Esophagus muscularis mucosa (tissue), 4 donors: ENCODE data around the gene ANKS1B. TPM values are rescaled to one million over a fixed set of nuclear protein-coding genes. Genes with fewer than 3 reads are reported as not detected.
"Not testable (repeated sequence)": the region's sequence is repeated elsewhere in the genome, so short reads cannot be mapped to it uniquely, and the experiment has no call there.

Source experiments
- DNase-seq: peaks from one replicate; pipeline ENCODE4 v3.0.0-alpha.2; 2017; ENCODE audit errors: extremely low spot score
- H3K27ac ChIP-seq, 4 donors: fragments of 200-600 bp; sonication (generic); replicated peaks in 1 of 4; 1 replicate in 3 of 4; 2 replicates in 1 of 4; pipeline ENCODE4 v1.5.1; 2016 to 2019; ENCODE audit warnings: mild to moderate bottlenecking in 1 of 4
- H3K27me3 ChIP-seq, 4 donors: fragments of 200-600 bp; sonication (generic); one replicate each; pipeline versions ENCODE4 v1.5.1 to v1.6.0; 2016 to 2019
- H3K36me3 ChIP-seq, 4 donors: fragments of 200-600 bp; sonication (generic); one replicate each; pipeline ENCODE4 v1.5.1; 2016 to 2019
- H3K4me1 ChIP-seq, 4 donors: fragments of 200-600 bp; sonication (generic); one replicate each; pipeline ENCODE4 v1.5.1; 2016 to 2019
- H3K4me3 ChIP-seq, 4 donors: fragments of 200-600 bp; sonication (generic); 1 replicate in 2 of 4; 2 replicates in 2 of 4; pipeline ENCODE4 v1.5.1; 2016 to 2019; ENCODE audit warnings: mild to moderate bottlenecking in 4 of 4, moderate library complexity in 1 of 4
- H3K9me3 ChIP-seq, 4 donors: fragments of 200-600 bp; sonication (generic); 1 replicate in 3 of 4; 2 replicates in 1 of 4; pipeline ENCODE4 v1.5.1; 2016 to 2019
- EP300 ChIP-seq: sonication (generic); formaldehyde crosslinking; IDR thresholded peaks from one replicate; pipeline ENCODE4 v1.6.1; 2017; ENCODE audit warnings: antibody characterized with exemption
- POLR2A ChIP-seq: fragments of 450-650 bp; IDR thresholded peaks from one replicate; pipeline ENCODE4 v1.6.1; 2017; ENCODE audit warnings: antibody characterized with exemption, moderate library complexity, mild to moderate bottlenecking, low read depth
- POLR2AphosphoS5 ChIP-seq, 2 donors: sonication (generic); formaldehyde crosslinking; IDR thresholded peaks; one replicate each; pipeline ENCODE4 v1.6.1; 2017; ENCODE audit warnings: antibody characterized with exemption in 2 of 2
- WGBS: methylation state at CpG from one replicate; pipeline ENCODE4 v1.1.5; 2018; 5-methylcytosine and 5-hydroxymethylcytosine counted together
- intact Hi-C: fragments of 100-400 bp; cut with DNase I; formaldehyde crosslinking; loops from one replicate; pipeline ENCODE4 v1.15.1; 2023
- total RNA-seq, 4 donors: library from RNA; depleted of rRNA; stranded (reverse); fragments of >200 nt; gene quantifications; one replicate each; pipeline versions ENCODE4 v1.1.0 to v1.2.1, GENCODE V29; 2016
- TF ChIP-seq, protein P1 (sequence below), 3 experiments: fragments of 200-600 bp in 2 of 3; fragments of 450-650 bp in 1 of 3; sonication (generic) in 2 of 3; IDR thresholded peaks; one replicate each; pipeline ENCODE4 v1.5.1; 2017 to 2019; ENCODE audit warnings: antibody characterized with exemption in 3 of 3, mild to moderate bottlenecking in 2 of 3, moderate library complexity in 1 of 3

ANKS1B gene
- total RNA-seq, 4 donors from 2014 or later: 20.4 to 28.7 (median 21.6) TPM

DNA sequence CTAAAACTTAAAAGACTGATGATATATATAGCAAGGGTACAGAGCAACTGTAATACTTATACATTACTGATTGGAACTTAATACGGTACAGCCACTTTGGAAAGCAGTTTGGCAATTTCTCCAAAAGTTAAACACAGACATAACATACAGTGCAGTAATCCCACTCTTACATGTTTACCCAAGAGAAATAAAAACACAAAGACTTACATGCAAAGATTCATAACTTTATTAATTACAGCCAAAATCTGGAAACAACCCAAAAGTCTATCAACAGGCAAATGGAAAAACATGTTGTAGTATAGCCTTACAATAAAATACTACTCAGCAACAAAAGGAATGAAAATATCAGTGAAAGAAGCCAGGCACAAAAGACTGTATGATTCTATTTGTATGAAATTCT lies 252.6 kb downstream of the ANKS1B start:
- H3K9me3 ChIP-seq: no peaks in the 10 kb centered on the region
- WGBS: 79% methylated on average over 1 of the region's 1 CpG
- no peak overlapping the region for H3K27ac ChIP-seq
- no peaks in the 10 kb centered on the region for H3K36me3 ChIP-seq
- no peak overlapping the region for H3K4me3 ChIP-seq
- no peaks in the 10 kb centered on the region for H3K4me1 ChIP-seq
- no peaks in the 10 kb centered on the region for H3K27me3 ChIP-seq
- no peak for DNase-seq
- TF ChIP-seq, protein P1, sequence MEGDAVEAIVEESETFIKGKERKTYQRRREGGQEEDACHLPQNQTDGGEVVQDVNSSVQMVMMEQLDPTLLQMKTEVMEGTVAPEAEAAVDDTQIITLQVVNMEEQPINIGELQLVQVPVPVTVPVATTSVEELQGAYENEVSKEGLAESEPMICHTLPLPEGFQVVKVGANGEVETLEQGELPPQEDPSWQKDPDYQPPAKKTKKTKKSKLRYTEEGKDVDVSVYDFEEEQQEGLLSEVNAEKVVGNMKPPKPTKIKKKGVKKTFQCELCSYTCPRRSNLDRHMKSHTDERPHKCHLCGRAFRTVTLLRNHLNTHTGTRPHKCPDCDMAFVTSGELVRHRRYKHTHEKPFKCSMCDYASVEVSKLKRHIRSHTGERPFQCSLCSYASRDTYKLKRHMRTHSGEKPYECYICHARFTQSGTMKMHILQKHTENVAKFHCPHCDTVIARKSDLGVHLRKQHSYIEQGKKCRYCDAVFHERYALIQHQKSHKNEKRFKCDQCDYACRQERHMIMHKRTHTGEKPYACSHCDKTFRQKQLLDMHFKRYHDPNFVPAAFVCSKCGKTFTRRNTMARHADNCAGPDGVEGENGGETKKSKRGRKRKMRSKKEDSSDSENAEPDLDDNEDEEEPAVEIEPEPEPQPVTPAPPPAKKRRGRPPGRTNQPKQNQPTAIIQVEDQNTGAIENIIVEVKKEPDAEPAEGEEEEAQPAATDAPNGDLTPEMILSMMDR (IDR thresholded peaks at IDR 0.05): no peak
- TF ChIP-seq EP300 (no peak), POLR2AphosphoS5 (IDR thresholded peaks at IDR 0.05) (no peak), POLR2A (no peak)
- intact Hi-C loops: no loop called here

DNA sequence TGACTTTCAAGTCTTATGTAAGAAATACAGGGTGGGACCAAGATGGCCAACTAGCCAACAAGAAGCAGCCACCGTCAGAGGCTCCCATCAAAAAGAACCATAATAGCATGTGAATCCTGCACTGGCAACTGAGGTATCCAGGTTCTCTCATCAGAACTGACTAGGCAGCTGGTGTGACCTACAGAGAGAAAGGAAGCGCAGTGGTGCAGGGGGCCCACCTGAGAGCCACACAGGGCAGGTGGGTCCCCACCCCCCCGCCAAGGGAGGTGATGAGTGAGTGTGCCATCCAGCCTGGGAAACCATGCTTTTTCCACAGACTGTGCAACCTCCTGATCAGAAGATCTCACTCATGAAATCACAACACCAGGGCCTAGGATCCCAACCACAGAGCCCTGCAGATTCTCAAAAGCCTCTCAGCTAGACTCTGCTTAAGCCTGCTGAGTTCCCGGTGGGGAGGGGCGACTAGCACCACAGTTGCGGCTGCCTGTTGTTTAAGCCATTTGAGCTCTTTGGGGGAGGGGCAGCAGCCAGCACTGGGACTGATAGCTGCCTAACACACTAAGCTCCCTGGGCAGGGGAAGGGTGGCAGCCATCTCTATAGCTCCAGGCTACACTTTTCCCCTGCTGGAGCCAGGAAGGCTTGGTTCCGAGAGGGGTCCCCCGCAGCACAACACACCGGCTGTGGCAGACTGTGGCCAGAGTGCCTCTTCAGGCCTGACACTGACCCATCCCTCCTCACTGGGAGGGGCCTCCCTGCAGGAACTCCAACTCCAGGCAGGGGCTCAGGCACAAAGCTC lies 261.8 kb downstream of the ANKS1B start:
- DNase-seq: no peak
- Histone ChIP-seq H3K27ac (no peak overlapping the region), H3K9me3 (no peaks in the 10 kb centered on the region), H3K27me3 (no peaks in the 10 kb centered on the region), H3K36me3 (no peaks in the 10 kb centered on the region), H3K4me3 (no peak overlapping the region), H3K4me1 (no peaks in the 10 kb centered on the region)
- WGBS: 94% methylated on average over 9 of the region's 9 CpGs
- TF ChIP-seq EP300 (no peak), POLR2A (no peak), POLR2AphosphoS5 (IDR thresholded peaks at IDR 0.05) (no peak)
- TF ChIP-seq, protein P1 (IDR thresholded peaks at IDR 0.05): no peak
- intact Hi-C loops: no loop called here

DNA sequence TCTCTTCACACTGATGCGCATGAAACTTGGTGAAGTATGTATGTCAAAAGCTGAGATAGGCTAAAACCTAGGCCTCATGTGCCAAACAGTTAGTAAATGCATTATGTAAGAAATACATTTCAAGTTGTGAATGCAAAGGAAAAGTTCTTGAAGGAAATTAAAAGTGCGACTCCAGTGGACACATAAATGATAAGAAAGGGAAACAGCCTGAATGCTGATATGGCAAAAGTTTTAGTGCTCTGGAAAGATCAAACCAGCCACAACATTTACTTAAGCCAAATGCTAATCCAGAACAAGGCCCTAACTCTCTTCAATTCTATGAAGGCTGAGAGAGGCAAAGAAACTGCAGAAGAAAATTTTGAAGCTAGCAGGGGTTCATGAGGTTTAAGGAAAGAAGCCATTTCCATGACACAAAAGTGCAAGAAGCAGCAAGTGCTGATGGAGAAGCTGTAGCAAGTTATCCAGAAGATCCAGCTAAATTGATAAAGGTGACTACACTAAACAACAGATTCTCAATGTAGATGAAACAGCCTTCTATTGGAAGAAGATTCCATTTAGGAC lies 262.9 kb downstream of the ANKS1B start:
- H3K27me3 ChIP-seq: no peaks in the 10 kb centered on the region
- intact Hi-C loops: no loop called here
- no peak for DNase-seq
- TF ChIP-seq POLR2A (no peak), POLR2AphosphoS5 (IDR thresholded peaks at IDR 0.05) (no peak), EP300 (no peak)
- TF ChIP-seq, protein P1 (IDR thresholded peaks at IDR 0.05): no peak
- H3K36me3 ChIP-seq: no peaks in the 10 kb centered on the region
- WGBS: 75% methylated on average over 2 of the region's 2 CpGs
- no peak overlapping the region for H3K4me3 ChIP-seq
- no peaks in the 10 kb centered on the region for H3K4me1 ChIP-seq
- no peak overlapping the region for H3K27ac ChIP-seq
- H3K9me3 ChIP-seq: no peaks in the 10 kb centered on the region

DNA sequence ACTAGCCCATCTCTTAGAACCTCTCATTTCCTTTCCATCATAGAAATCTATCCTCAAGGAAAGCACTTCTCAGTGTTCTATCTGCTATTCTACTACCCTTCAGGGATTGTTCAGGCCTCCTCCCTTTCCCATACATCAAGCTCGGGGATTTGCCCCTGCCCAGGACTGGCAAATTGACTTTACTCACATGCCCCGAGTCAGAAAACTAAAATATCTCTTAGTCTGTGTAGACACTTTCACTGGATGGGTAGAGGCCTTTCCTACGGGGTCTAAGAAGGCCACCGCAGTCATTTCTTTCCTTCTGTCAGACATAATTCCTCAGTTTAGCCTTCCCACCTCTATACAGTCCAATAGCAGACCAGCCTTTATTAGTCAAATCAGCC lies 264.7 kb downstream of the ANKS1B start:
- DNase-seq, intact Hi-C loops, H3K4me1 ChIP-seq, H3K4me3 ChIP-seq, H3K27ac ChIP-seq, H3K27me3 ChIP-seq, H3K9me3 ChIP-seq, H3K36me3 ChIP-seq: not testable (repeated sequence)
- WGBS: 92% methylated on average over 4 of the region's 4 CpGs

DNA sequence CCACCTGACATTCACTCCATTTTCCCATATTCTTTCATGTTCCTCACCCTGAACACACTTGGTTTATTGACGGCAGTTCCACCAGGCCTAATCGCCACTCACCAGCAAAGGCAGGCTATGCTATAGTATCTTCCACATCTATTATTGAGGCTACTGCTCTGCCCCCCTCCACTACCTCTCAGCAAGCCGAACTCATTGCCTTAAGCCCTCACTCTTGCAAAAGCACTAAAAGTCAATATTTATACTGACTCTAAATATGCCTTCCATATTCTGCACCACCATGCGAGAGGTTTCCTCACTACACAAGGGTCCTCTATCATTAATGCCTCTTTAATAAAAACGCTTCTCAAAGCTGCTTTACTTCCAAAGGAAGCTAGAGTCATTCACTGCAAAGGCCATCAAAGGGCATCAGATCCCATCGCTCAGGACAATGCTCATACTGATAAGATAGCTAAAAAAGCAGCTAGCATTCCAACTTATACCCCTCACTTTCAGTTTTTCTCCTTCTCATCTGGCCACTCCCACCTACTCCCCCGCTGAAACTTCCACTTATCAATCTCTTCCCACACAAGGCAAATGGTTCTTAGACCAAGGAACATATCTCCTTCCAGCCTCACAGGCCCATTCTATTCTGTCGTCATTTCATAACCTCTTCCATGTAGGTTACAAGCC lies 265.2 kb downstream of the ANKS1B start:
- DNase-seq, H3K36me3 ChIP-seq, intact Hi-C loops, H3K27ac ChIP-seq, H3K4me1 ChIP-seq, H3K4me3 ChIP-seq, H3K9me3 ChIP-seq, H3K27me3 ChIP-seq: not testable (repeated sequence)
- 86% methylated on average over 8 of the region's 8 CpGs for WGBS

DNA sequence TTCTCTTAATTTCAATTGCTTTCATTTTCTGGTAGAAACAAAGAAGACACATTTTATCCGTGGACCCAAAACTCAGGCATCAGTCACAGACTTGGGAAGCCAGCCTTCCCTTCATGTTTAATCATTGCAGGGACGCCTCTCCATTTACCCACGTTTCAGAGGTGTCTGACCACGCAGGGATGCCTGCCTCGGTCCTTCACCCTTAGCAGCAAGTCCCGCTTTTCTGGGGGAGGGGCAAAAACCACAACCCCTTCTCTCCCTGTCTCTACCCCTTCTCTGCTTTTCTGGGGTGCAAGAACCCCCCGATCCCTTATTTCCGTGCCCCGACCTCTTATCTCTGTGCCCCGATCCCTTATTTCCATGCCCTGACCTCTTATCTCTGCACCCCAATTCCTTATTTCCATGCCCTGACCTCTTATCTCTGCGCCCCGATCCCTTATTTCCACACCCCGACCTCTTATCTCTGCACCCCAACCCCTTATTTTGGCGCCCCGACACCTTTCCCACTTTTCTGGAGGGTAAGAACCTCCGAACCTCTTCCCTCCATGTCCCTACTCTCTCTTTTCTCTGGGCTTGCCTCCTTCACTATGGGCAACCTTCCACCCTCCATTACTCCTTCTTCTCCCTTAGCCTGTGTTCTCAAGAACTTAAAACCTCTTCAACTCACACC lies 268.8 kb downstream of the ANKS1B start:
- DNase-seq, intact Hi-C loops: not testable (repeated sequence)
- 89% methylated on average over 16 of the region's 16 CpGs for WGBS

DNA sequence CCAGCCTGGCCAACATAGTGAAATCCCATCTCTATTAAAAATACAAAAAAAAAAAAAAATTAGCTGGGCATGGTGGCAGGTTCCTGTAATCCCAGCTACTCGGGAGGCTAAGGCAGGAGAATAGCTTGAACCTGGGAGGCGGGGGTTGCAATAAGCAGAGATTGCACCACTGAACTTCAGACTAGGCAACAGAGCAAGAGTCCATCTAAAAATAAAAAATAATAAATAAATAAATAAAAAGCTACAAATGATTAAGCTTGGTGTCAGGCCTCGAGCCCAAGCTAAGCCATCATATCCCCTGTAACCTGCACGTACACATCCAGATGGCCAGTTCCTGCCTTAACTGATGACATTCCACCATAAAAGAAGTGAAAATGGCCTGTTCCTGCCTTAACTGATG lies 269.8 kb downstream of the ANKS1B start:
- H3K27me3 ChIP-seq, intact Hi-C loops, H3K27ac ChIP-seq, DNase-seq, H3K4me3 ChIP-seq, H3K4me1 ChIP-seq, H3K36me3 ChIP-seq: not testable (repeated sequence)
- 89% methylated on average over 4 of the region's 4 CpGs for WGBS
- peaks cover 0 to 12% (median 0%) of the 10 kb centered on the region in 4 donors for H3K9me3 ChIP-seq

More for the DNA sequence above, 268.8 kb downstream of the ANKS1B start:
- not testable (repeated sequence) for H3K27ac ChIP-seq, H3K4me1 ChIP-seq, H3K27me3 ChIP-seq, H3K4me3 ChIP-seq, H3K36me3 ChIP-seq
- peaks cover 0 to 12% (median 0%) of the 10 kb centered on the region in 4 donors for H3K9me3 ChIP-seq
